ACHN (cell line): Measurements from ENCODE around the gene EFHD2.
"Not testable (repeated sequence)": the region's sequence is repeated elsewhere in the genome, so short reads cannot be mapped to it uniquely, and the experiment has no call there.

Source experiments
- DNase-seq: peaks from one replicate; pipeline ENCODE4 v3.0.0-alpha.2; 2015
- in situ Hi-C: cut with HindIII; loops from 2 replicates; pipeline ENCODE4 v1.10.0; 2017; ENCODE audit warnings: low sequenced_read_pairs, low pct_ligation_motif_present, low pct_unique_long_range_greater_than_20kb

EFHD2 gene, protein sequence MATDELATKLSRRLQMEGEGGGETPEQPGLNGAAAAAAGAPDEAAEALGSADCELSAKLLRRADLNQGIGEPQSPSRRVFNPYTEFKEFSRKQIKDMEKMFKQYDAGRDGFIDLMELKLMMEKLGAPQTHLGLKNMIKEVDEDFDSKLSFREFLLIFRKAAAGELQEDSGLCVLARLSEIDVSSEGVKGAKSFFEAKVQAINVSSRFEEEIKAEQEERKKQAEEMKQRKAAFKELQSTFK

GRCh38 chr1:15409388-15410222, at the start of gene EFHD2:
EFHD2 (plus strand) TSS chr1:15409888; CDS start chr1:15409972, 84 bp downstream.
- peak; percentile 79 for DNase-seq
- in situ Hi-C loops: no loop called here

- no peak for DNase-seq
- in situ Hi-C loops: no loop called here
Measured at GRCh38 chr1:15360700-15361099, 49.0 kb upstream of the EFHD2 start.

DNA sequence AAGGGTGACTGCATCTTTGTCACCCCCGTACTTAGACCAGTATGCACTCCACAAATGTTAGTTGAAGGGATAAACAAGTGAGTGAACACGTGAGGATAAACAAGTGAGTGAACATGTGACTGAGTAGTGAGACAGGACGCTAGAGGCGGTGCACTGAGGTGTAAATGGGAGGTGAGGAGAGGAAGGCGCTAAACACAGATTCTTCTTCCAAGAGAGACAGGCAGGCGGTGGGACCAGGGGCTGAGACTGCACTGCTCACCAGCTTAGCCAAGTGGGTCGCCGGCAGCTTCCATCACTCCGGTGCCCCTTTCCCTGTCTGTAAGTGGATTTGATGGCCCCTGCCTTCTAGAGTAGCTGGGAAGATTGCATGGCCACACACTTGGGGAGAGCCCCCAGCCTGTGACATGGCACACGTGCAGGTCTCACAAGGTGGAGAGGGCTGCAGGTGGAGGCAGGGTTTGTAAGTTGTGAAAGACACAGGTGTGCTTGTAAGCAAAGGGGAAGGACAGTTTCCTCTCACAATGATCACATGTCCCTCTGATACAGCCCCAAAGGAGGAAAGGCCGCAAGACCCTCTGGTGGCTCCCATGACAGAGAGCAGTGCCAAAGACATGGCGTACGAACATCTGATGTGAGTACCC, 47.5 kb upstream of the EFHD2 start:
- DNase-seq: no peak
- in situ Hi-C loops: no loop called here

GRCh38 chr1:15362737-15363128, 47.0 kb upstream of the EFHD2 start:
- DNase-seq: no peak
- in situ Hi-C loops: no loop called here

GRCh38 chr1:15364740-15365139, 44.9 kb upstream of the EFHD2 start:
- DNase-seq: no peak
- in situ Hi-C loops: no loop called here

- in situ Hi-C loops: no loop called here
- no peak for DNase-seq
Measured at GRCh38 chr1:15368888-15369287, 40.8 kb upstream of the EFHD2 start.

DNA sequence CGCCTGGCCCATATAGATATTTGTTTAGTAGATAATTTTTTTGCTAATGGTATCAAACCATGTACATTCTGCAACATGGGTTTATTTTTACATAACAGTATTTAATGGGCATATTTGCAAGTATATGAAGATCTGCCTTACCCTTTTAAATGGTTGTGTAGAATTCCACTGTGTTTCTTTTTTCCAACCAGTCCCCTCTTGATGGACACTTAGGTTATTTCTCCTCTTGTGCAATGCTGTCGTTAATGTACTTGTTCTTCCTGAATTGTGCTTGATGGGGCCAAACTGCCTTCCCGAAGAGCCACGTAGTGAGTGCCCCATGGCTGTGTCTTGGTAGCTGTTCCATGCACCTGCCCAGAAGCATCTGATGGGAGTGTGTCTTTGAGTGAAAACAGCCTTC, 39.4 kb upstream of the EFHD2 start:
- DNase-seq: no peak
- in situ Hi-C loops: no loop called here

- in situ Hi-C loops: no loop called here
- no peak for DNase-seq
Measured at GRCh38 chr1:15370781-15371520, 38.7 kb upstream of the EFHD2 start.

- no peak for DNase-seq
- in situ Hi-C loops: no loop called here
Measured at GRCh38 chr1:15371610-15372545, 37.8 kb upstream of the EFHD2 start.

DNA sequence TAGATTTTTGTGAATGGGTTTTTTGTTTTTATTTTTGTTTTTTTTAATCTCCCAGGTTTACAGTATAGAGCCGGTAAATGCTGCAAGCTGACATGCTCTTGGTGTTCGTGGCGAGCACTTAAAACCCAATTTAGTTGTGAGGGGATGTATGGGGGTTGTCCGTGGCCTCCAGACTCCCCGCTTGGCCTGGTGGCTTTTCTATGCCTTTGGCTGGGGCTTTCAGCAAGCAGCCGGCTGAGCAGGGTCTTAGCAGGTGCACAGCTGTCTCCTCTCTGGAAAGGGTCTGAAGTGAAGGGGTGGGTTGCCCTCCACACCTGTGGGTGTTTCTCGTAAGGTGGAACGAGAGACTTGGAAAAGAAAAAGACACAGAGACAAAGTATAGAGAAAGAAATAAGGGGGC, 31.0 kb upstream of the EFHD2 start:
- no peak for DNase-seq
- in situ Hi-C loops: no loop called here

DNA sequence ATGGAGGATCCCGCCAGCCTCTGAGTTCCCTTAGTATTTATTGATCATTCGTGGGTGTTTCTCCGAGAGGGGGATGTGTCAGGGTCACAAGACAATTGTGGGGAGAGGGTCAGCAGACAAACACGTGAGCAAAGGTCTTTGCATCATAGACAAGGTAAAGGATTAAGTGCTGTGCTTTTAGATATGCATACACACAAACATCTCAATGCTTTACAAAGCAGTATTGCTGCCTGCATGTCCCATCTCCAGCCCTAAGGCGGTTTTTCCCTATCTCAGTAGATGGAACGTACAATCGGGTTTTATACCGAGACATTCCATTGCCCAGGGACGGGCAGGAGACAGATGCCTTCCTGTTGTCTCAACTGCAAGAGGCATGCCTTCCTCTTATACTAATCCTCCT, 30.5 kb upstream of the EFHD2 start:
- DNase-seq, in situ Hi-C loops: not testable (repeated sequence)

DNA sequence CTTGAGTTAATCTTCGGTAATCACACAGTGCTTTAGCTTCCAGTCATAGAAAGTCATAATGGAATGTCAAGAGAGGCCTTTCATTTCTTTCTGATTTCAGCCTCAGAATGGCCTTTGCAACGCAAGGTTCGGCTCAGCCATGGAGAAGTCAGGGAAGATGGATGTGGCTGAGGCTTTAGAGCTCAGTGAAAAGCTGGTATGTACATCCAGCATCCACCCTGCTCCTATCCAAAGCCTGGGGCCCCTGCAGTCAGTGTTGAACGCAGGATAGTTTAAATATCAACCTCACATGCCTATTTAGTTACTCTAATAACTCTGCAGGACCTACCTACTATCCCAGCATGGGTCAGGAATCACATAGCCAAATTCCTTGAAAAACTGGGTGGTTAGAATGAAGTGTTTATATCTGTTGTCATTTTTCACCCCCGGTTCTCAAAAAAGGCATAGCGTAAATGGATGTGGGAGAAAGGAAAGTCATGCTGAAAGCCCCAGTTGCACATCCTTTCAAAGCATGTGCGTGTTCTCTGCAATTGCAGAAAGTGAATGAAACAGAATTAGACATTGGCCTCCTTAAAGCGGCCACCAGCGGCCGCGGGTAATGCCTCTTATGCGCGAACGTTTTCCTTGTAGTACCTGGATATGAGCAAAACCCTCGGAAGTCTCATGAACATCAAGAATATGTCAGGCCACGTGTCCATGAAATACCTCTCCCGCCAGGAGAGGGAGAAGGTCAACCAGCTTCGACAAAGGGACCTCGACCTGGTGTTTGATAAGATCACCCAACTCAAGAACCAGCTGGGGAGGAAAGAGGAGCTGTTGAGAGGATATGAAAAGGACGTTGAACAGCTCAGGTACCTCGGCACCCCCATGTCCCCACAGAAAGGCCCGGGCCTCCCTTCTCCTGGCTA, 28.8 kb upstream of the EFHD2 start:
- no peak for DNase-seq
- in situ Hi-C loops: no loop called here

GRCh38 chr1:15381805-15382204, 27.9 kb upstream of the EFHD2 start:
- in situ Hi-C loops: no loop called here

DNA sequence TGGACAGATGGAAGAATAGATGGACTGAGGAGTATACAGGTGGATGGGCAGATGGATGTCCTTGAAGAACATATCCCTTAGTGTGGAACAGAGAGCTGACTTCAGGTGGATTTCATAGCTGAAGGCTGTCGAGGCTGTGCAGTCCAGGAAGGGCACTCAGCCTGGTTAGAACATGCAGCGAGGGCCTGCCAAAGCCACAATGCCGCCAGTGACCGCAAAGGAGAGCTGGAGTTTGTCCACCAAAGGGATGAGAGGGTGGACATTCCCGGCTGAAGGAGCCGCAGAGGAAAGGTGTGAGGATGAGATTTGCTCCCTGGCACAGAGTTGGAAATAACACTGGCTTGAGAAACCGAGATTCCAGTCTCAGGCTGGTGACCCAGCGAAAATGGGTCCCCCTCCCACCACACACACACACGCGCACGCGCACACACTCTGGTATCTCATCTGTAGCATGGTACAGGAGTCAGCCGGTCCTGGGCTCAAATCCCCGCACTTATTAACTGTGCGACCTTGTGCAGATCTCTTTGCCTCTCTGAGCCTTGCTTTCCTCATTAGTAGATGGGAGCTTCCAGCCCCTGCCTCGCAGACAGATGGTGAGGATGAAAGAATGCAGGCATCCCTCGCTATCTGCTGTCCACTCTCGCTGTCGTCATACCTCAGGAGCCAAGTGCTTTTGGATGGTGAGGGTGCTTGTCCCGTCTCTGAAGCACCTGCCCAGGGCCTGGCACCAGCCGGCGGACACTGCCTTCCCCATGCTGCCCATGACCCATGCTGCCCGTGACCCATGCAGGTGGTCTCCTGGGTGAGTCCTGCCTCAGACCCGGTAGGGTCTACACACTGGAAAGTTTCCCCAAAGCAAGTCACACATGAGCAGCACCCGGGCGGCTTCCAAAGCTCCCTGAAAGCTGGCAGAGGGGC, 26.8 kb upstream of the EFHD2 start:
- in situ Hi-C loops: no loop called here

More at GRCh38 chr1:15381805-15382204, 27.9 kb upstream of the EFHD2 start:
- no peak for DNase-seq

DNA sequence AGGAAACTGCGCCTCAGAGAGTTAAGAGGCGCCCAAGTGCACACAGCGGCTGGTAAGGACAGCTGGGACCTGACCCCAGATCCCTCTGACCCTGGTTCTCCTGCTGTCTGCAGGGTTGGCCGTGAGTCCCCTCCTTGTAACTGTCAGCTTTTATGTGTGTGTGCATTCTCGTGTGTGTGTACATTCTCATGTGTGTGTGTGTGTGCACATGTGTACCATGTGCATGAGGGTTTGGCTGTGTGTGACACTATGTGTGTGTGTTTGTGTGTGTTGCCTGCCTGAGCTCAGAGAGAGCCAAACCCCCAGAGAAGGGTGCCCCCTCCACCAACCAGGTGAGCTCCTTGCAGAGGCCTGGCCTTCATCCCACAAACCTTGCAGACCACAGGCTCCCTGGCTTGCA, 25.9 kb upstream of the EFHD2 start:
- in situ Hi-C loops: no loop called here
- no peak for DNase-seq

More for the DNA sequence above, 26.8 kb upstream of the EFHD2 start:
- no peak for DNase-seq

DNA sequence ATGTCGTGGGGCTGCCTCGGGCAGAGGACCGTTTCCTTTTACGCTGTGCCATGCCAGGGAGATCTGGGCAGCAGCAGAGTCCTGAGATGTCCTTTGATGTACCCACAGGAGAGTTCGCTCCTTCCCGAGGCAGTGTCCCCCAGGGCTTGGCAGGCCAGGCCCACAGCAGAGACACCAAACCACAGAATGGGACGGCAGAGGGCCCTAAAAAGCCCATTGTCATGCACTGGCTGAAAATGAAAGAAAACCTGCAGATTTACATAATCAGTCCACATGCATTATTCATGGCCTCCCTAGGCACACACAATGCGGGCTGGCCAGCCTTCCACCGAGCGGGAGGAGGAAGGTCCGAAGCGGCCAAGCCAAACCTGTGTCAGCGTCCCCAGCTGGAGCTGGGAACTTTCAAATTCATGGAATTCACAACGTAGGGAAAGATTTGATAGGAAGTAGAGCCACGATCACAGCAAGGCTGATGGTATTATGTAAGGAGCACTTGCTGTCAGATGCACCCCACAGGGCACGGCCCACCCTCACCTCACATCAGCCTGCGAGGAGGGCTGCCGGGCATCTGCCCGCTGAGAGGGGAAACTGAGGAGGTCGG, 25.3 kb upstream of the EFHD2 start:
- no peak for DNase-seq
- in situ Hi-C loops: no loop called here
